HepG2 (cell line): ENCODE measurements around the gene AXIN1. TPM values are rescaled to one million over a fixed set of nuclear protein-coding genes. Genes with fewer than 3 reads are reported as not detected.
A peak's percentile ranks its signal among the peaks of the same experiment; 100 is the strongest.

Source experiments
- BRD4 ChIP-seq: sonication (generic); formaldehyde crosslinking; IDR thresholded peaks from 2 replicates; pipeline ENCODE4 v1.4.0; 2020; ENCODE audit warnings: missing genetic modification reagents
- CBFB ChIP-seq: sonication (generic); formaldehyde crosslinking; IDR thresholded peaks from 2 replicates; pipeline ENCODE4 v1.4.0; 2020; ENCODE audit warnings: missing genetic modification reagents
- JUN ChIP-seq: sonication (generic); formaldehyde crosslinking; IDR thresholded peaks from 2 replicates; pipeline ENCODE4 v1.4.0; 2020; ENCODE audit warnings: mild to moderate bottlenecking, missing genetic modification reagents
- NCOA2 ChIP-seq: sonication (generic); formaldehyde crosslinking; IDR thresholded peaks from 2 replicates; pipeline ENCODE4 v1.8.0; 2022; ENCODE audit warnings: inconsistent platforms
- RAD51 ChIP-seq: fragments of 450-650 bp; IDR thresholded peaks from 2 replicates; pipeline ENCODE4 v1.6.1; 2016; ENCODE audit warnings: borderline replicate concordance
- RXRA ChIP-seq: sonication (generic); formaldehyde crosslinking; IDR thresholded peaks from 2 replicates; pipeline ENCODE4 v1.5.1; 2020; ENCODE audit warnings: missing genetic modification reagents
- STAT5B ChIP-seq: sonication (generic); formaldehyde crosslinking; IDR thresholded peaks from 2 replicates; pipeline ENCODE4 v1.4.0; 2020; ENCODE audit warnings: missing genetic modification reagents
- ZMAT3 ChIP-seq: sonication (generic); formaldehyde crosslinking; conservative IDR thresholded peaks from 2 replicates; pipeline ENCODE4 v1.7.0; 2021; ENCODE audit warnings: missing genetic modification reagents
- ZNF292 ChIP-seq: sonication (generic); formaldehyde crosslinking; IDR thresholded peaks from 2 replicates; pipeline ENCODE4 v1.8.1; 2022; ENCODE audit warnings: mild to moderate bottlenecking, low read depth, missing genetic modification reagents, borderline replicate concordance
- ZNF451 ChIP-seq: sonication (generic); formaldehyde crosslinking; IDR thresholded peaks from 2 replicates; pipeline ENCODE4 v1.5.0; 2020; ENCODE audit warnings: mild to moderate bottlenecking, missing genetic modification reagents
- ZNF703 ChIP-seq: sonication (generic); formaldehyde crosslinking; IDR thresholded peaks from 2 replicates; pipeline ENCODE4 v1.5.1; 2020; ENCODE audit warnings: missing genetic modification reagents, mild to moderate bottlenecking, moderate library complexity, borderline replicate concordance
- ZNF788 ChIP-seq: sonication (generic); formaldehyde crosslinking; IDR thresholded peaks from 2 replicates; pipeline ENCODE4 v1.5.0; 2020; ENCODE audit warnings: mild to moderate bottlenecking, missing genetic modification reagents, borderline replicate concordance
- ZNF879 ChIP-seq: sonication (generic); formaldehyde crosslinking; IDR thresholded peaks from 2 replicates; pipeline ENCODE4 v1.8.1; 2023; ENCODE audit warnings: missing genetic modification reagents
- ZSCAN21 ChIP-seq: sonication (generic); formaldehyde crosslinking; IDR thresholded peaks from 2 replicates; pipeline ENCODE4 v1.8.0; 2022; ENCODE audit warnings: mild to moderate bottlenecking, missing genetic modification reagents, moderate library complexity, borderline replicate concordance
- ZSCAN9 ChIP-seq: IDR thresholded peaks from 2 replicates; pipeline ENCODE4 v1.6.1; 2016; ENCODE audit warnings: borderline replicate concordance
- polyA plus RNA-seq, 8 experiments: library from polyadenylated mRNA; depleted of rRNA in 3 of 8; stranded (reverse) in 7 of 8; unstranded in 1 of 8; fragments of >200 nt; fragmentation: Illumina TruSeq in 4 of 8; extraction: Trizol in 4 of 8; gene quantifications; 2 replicates each; pipeline versions ENCODE4 v1.2.1 to v1.2.3, GENCODE V29; 2011 to 2016; ENCODE audit warnings: low read depth in 4 of 8, missing spikeins in 1 of 8, mixed read lengths in 1 of 8; ENCODE audit not compliant: insufficient read depth in 1 of 8
- total RNA-seq, 5 experiments: library from RNA; depleted of rRNA; stranded (reverse); fragments of >200 nt; fragmentation: Illumina TruSeq; extraction: Trizol; gene quantifications; 2 replicates each; pipeline ENCODE4 v1.2.3, GENCODE V29; 2016; ENCODE audit warnings: low read depth in 1 of 5
- TF ChIP-seq, protein P1 (sequence below): sonication (generic); formaldehyde crosslinking; IDR thresholded peaks from one replicate; pipeline ENCODE4 v1.5.1; 2020; ENCODE audit warnings: mild to moderate bottlenecking, missing genetic modification reagents; ENCODE audit errors: not compliant biosample characterization
- TF ChIP-seq, protein P2 (sequence below): IDR thresholded peaks from 2 replicates; pipeline ENCODE4 v1.6.1; 2018; ENCODE audit warnings: missing genetic modification reagents
- TF ChIP-seq, protein P3 (sequence below): sonication (generic); formaldehyde crosslinking; IDR thresholded peaks from 2 replicates; pipeline ENCODE4 v1.4.0; 2020; ENCODE audit warnings: missing genetic modification reagents

The AXIN1 gene
- total and polyA plus RNA-seq, 2 of the 13 experiments (the other 11 are each of a cell fraction or from before 2014, with no cell fraction given), result 24.0 to 26.0 TPM

DNA sequence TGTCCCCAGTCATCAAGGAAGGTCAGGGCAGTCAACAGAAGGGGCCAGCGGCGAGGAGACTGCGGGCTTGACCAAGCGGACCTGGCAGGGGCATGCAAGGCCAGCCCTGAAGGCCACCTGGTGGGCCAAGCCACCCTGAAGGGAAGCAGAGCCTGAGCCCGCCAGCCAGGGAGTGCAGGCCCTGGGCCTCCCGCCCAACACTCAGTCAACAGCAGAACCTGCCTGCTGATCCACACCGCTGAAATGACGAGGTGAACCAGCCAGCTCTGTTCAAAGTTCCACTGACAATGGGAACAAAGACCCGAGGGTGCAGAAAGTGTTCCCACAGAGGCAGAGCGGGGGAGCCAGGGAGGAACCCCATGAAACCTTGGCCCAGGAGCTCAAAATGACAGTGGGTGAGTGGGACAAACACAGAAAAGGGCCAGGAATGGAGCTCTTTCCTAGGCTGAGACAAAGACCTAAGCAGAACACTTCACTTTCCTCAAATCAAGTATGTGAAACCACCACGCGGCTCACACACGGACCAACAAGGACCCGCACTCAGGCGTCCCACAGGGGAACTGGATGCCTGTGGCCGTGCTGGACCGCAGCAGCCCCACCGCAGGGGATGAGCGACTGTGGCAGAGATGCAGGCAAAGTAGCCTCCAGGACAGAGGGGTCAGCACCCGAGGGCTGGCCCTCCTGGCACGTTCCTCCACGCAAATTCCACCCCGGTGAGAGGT is 12.0 kb downstream of the AXIN1 start (continued):
- TF ChIP-seq BRD4 (CRISPR knock-in tag) (no peak), ZMAT3 (no peak), ZNF879 (no peak), CBFB (CRISPR knock-in tag) (no peak), ZSCAN9 (CRISPR knock-in tag) (no peak), RAD51 (no peak), RXRA (CRISPR knock-in tag) (0 out of 2 replicates have a peak, but pooled peaks have one; percentile 37), ZSCAN21 (CRISPR knock-in tag) (peak; percentile 44; the same call in 1 of the 2 replicates), ZNF788 (0 out of 2 replicates have a peak, but pooled peaks have one; percentile 58), JUN (no peak), ZNF703 (CRISPR knock-in tag) (no peak), ZNF451 (peak; percentile 16; the same call in 1 of the 2 replicates), ZNF292 (CRISPR knock-in tag) (peak; percentile 61; the same call in 1 of the 2 replicates), NCOA2 (no peak), STAT5B (CRISPR knock-in tag) (no peak)
- TF ChIP-seq, protein P1, sequence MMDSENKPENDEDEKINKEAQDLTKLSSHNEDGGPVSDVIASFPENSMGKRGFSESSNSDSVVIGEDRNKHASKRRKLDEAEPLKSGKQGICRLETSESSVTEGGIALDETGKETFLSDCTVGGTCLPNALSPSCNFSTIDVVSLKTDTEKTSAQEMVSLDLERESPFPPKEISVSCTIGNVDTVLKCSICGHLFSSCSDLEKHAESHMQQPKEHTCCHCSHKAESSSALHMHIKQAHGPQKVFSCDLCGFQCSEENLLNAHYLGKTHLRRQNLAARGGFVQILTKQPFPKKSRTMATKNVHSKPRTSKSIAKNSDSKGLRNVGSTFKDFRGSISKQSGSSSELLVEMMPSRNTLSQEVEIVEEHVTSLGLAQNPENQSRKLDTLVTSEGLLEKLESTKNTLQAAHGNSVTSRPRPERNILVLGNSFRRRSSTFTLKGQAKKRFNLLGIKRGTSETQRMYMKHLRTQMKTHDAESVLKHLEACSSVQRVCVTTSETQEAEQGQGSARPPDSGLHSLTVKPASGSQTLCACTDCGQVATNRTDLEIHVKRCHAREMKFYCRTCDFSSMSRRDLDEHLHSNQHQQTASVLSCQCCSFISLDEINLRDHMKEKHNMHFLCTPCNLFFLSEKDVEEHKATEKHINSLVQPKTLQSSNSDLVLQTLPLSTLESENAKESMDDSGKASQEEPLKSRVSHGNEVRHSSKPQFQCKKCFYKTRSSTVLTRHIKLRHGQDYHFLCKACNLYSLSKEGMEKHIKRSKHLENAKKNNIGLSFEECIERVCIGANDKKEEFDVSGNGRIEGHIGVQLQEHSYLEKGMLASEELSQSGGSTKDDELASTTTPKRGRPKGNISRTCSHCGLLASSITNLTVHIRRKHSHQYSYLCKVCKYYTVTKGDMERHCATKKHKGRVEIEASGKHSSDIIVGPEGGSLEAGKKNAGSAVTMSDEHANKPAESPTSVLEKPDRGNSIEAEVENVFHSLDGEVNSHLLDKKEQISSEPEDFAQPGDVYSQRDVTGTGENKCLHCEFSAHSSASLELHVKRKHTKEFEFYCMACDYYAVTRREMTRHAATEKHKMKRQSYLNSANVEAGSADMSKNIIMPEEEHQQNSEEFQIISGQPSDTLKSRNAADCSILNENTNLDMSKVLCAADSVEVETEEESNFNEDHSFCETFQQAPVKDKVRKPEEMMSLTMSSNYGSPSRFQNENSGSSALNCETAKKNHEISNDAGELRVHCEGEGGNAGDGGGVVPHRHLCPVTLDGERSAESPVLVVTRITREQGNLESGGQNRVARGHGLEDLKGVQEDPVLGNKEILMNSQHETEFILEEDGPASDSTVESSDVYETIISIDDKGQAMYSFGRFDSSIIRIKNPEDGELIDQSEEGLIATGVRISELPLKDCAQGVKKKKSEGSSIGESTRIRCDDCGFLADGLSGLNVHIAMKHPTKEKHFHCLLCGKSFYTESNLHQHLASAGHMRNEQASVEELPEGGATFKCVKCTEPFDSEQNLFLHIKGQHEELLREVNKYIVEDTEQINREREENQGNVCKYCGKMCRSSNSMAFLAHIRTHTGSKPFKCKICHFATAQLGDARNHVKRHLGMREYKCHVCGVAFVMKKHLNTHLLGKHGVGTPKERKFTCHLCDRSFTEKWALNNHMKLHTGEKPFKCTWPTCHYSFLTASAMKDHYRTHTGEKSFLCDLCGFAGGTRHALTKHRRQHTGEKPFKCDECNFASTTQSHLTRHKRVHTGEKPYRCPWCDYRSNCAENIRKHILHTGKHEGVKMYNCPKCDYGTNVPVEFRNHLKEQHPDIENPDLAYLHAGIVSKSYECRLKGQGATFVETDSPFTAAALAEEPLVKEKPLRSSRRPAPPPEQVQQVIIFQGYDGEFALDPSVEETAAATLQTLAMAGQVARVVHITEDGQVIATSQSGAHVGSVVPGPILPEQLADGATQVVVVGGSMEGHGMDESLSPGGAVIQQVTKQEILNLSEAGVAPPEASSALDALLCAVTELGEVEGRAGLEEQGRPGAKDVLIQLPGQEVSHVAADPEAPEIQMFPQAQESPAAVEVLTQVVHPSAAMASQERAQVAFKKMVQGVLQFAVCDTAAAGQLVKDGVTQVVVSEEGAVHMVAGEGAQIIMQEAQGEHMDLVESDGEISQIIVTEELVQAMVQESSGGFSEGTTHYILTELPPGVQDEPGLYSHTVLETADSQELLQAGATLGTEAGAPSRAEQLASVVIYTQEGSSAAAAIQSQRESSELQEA, result peak; percentile 20
- TF ChIP-seq, protein P2, sequence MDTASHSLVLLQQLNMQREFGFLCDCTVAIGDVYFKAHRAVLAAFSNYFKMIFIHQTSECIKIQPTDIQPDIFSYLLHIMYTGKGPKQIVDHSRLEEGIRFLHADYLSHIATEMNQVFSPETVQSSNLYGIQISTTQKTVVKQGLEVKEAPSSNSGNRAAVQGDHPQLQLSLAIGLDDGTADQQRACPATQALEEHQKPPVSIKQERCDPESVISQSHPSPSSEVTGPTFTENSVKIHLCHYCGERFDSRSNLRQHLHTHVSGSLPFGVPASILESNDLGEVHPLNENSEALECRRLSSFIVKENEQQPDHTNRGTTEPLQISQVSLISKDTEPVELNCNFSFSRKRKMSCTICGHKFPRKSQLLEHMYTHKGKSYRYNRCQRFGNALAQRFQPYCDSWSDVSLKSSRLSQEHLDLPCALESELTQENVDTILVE (CRISPR knock-in tag), result no peak
- TF ChIP-seq, protein P3, sequence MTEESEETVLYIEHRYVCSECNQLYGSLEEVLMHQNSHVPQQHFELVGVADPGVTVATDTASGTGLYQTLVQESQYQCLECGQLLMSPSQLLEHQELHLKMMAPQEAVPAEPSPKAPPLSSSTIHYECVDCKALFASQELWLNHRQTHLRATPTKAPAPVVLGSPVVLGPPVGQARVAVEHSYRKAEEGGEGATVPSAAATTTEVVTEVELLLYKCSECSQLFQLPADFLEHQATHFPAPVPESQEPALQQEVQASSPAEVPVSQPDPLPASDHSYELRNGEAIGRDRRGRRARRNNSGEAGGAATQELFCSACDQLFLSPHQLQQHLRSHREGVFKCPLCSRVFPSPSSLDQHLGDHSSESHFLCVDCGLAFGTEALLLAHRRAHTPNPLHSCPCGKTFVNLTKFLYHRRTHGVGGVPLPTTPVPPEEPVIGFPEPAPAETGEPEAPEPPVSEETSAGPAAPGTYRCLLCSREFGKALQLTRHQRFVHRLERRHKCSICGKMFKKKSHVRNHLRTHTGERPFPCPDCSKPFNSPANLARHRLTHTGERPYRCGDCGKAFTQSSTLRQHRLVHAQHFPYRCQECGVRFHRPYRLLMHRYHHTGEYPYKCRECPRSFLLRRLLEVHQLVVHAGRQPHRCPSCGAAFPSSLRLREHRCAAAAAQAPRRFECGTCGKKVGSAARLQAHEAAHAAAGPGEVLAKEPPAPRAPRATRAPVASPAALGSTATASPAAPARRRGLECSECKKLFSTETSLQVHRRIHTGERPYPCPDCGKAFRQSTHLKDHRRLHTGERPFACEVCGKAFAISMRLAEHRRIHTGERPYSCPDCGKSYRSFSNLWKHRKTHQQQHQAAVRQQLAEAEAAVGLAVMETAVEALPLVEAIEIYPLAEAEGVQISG (CRISPR knock-in tag), result peak; percentile 62
